ENCODE data around the gene LCN10. TPM values are rescaled to one million over a fixed set of nuclear protein-coding genes. Genes with fewer than 3 reads are reported as not detected.

LCN10 gene
- total RNA-seq, 1 donor = not detected

- no peak for DNase-seq (ENCODE audit: low read depth)
- TF ChIP-seq CTCF (IDR thresholded peaks at IDR 0.05; ENCODE audit: insufficient read depth, low read length) = no peak
- H3K4me3 ChIP-seq (ENCODE audit: low read depth, low read length) = no peak overlapping the region
Measured at GRCh38 chr9:136718345-136719194, 24.2 kb downstream of the LCN10 start.

GRCh38 chr9:136717399-136717798 lies 25.3 kb downstream of the LCN10 start:
- TF ChIP-seq CTCF (IDR thresholded peaks at IDR 0.05; ENCODE audit: insufficient read depth, low read length) = no peak
- DNase-seq (ENCODE audit: low read depth) = no peak
- H3K4me3 ChIP-seq (ENCODE audit: low read depth, low read length) = no peak overlapping the region

- no peak for TF ChIP-seq CTCF (IDR thresholded peaks at IDR 0.05; ENCODE audit: insufficient read depth, low read length)
- no peak for DNase-seq (ENCODE audit: low read depth)
Measured at GRCh38 chr9:136714893-136715274, 27.9 kb downstream of the LCN10 start.

GRCh38 chr9:136714096-136714892 lies 28.4 kb downstream of the LCN10 start:
- H3K4me3 ChIP-seq (ENCODE audit: low read depth, low read length) = no peak overlapping the region
- DNase-seq (ENCODE audit: low read depth) = no peak
- no peak for TF ChIP-seq CTCF (IDR thresholded peaks at IDR 0.05; ENCODE audit: insufficient read depth, low read length)

More at GRCh38 chr9:136714893-136715274, 27.9 kb downstream of the LCN10 start:
- H3K4me3 ChIP-seq (ENCODE audit: low read depth, low read length) = no peak overlapping the region

- no peak for TF ChIP-seq CTCF (IDR thresholded peaks at IDR 0.05; ENCODE audit: insufficient read depth, low read length)
- H3K4me3 ChIP-seq (ENCODE audit: low read depth, low read length) = no peak overlapping the region
- no peak for DNase-seq (ENCODE audit: low read depth)
Measured at GRCh38 chr9:136713550-136713949, 29.2 kb downstream of the LCN10 start.

GRCh38 chr9:136712690-136713544 lies 29.8 kb downstream of the LCN10 start:
- no peak for TF ChIP-seq CTCF (IDR thresholded peaks at IDR 0.05; ENCODE audit: insufficient read depth, low read length)
- peak overlapping the region; percentile 39 for H3K4me3 ChIP-seq (ENCODE audit: low read depth, low read length)

More at GRCh38 chr9:136712690-136713544, 29.8 kb downstream of the LCN10 start:
- DNase-seq (ENCODE audit: low read depth) = no peak
